Skin of body (tissue), 3 donors: Measurements from ENCODE around the gene FMN1. TPM values are rescaled to one million over a fixed set of nuclear protein-coding genes. Genes with fewer than 3 reads are reported as not detected.

ENCODE experiments used
- DNase-seq: peaks from one replicate; lab custom pipeline; 2025; lab: John Stamatoyannopoulos, UW
- small RNA-seq: library from RNA; depleted of rRNA; stranded (forward); fragments of <200 nt; gene quantifications from one replicate; pipeline ENCODE3, GENCODE V24; 2014; ENCODE audit warnings: low replicate concordance
- total RNA-seq: library from RNA; depleted of rRNA; stranded (reverse); fragments of >200 nt; gene quantifications from one replicate; pipeline ENCODE4 v1.2.3, GENCODE V29; 2014

Gene FMN1
- total RNA-seq, 1 donor from 2014 or later, result 11.5 TPM

GRCh38 chr15:32733281-32733680 is 461.2 kb downstream of the FMN1 start:
- DNase-seq, result no peak

GRCh38 chr15:32732574-32733157 is 461.8 kb downstream of the FMN1 start:
- no peak for DNase-seq

- DNase-seq, result no peak
Measured at GRCh38 chr15:32730677-32731654, 463.5 kb downstream of the FMN1 start.

- DNase-seq, result no peak
Measured at GRCh38 chr15:32729700-32730395, 464.7 kb downstream of the FMN1 start.

- no peak for DNase-seq
Measured at GRCh38 chr15:32723171-32723948, 471.2 kb downstream of the FMN1 start.

- DNase-seq, result no peak
Measured at GRCh38 chr15:32722136-32722535, 472.4 kb downstream of the FMN1 start.

GRCh38 chr15:32721596-32721995 is 472.9 kb downstream of the FMN1 start:
- DNase-seq, result no peak

- DNase-seq, result no peak
Measured at GRCh38 chr15:32718821-32719716, 475.4 kb downstream of the FMN1 start.

GRCh38 chr15:32718227-32718820 is 476.2 kb downstream of the FMN1 start:
- no peak for DNase-seq

- DNase-seq, result no peak
Measured at GRCh38 chr15:32717426-32718226, 476.9 kb downstream of the FMN1 start, which contains the start of gene GREM1. Gene GREM1 (plus strand): TSS chr15:32718004. CDS start chr15:32730691, 12,687 bp downstream.

- no peak for DNase-seq
Measured at GRCh38 chr15:32716915-32717425, 477.5 kb downstream of the FMN1 start.

- no peak for DNase-seq
Measured at GRCh38 chr15:32716216-32716914, 478.1 kb downstream of the FMN1 start.

Small RNA genes within 50 kb of the gene (small RNA-seq; reads per million reads assigned to genes)
- gene RF00591, result not detected

Other genes starting within 250 kb of the FMN1 start
- gene RYR3, start 116.3 kb upstream of the FMN1 start, total RNA-seq, result 6.3 TPM